Measurements from ENCODE around the gene LIMS1.
A peak's percentile ranks its signal among the peaks of the same experiment; 100 is the strongest.
"Not testable (repeated sequence)": the region's sequence is repeated elsewhere in the genome, so short reads cannot be mapped to it uniquely, and the experiment has no call there.

LIMS1 gene

DNA sequence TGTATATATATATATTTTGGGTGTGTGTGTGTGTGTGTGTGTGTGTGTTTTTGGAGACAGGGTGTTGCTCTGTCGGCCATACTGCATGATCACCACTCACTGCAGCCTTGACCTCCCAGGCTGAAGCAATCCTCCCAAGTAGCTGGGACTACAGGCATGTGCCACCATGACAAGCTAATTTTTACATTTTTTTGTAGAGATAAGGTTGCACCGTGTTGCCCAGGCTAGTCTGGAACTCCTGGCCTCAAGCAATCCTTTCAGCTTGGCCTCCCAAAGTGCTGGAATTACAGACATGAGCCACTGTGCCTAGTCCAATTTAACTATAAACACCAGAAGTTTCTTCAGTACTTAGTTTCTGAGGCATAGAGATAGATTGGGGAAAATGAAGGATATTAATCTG, 18.3 kb downstream of the LIMS1 start:
- no peak for DNase-seq
- Mint-ChIP-seq H3K4me3 (no peak overlapping the region), H3K9me3 (no peaks in the 10 kb centered on the region), H3K36me3 (ENCODE audit: low read depth) (peaks cover 12% of the 10 kb centered on the region), H3K27ac (peak overlapping the region; percentile 42), H3K27me3 (ENCODE audit: low read depth, poor library complexity) (peaks cover 3% of the 10 kb centered on the region), H3K4me1 (peaks cover 11% of the 10 kb centered on the region)
- TF ChIP-seq, protein P1, sequence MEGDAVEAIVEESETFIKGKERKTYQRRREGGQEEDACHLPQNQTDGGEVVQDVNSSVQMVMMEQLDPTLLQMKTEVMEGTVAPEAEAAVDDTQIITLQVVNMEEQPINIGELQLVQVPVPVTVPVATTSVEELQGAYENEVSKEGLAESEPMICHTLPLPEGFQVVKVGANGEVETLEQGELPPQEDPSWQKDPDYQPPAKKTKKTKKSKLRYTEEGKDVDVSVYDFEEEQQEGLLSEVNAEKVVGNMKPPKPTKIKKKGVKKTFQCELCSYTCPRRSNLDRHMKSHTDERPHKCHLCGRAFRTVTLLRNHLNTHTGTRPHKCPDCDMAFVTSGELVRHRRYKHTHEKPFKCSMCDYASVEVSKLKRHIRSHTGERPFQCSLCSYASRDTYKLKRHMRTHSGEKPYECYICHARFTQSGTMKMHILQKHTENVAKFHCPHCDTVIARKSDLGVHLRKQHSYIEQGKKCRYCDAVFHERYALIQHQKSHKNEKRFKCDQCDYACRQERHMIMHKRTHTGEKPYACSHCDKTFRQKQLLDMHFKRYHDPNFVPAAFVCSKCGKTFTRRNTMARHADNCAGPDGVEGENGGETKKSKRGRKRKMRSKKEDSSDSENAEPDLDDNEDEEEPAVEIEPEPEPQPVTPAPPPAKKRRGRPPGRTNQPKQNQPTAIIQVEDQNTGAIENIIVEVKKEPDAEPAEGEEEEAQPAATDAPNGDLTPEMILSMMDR (IDR thresholded peaks at IDR 0.05): no peak

- peak overlapping the region; percentile 68 for H3K27ac Mint-ChIP-seq
- peaks cover 11% of the 10 kb centered on the region for H3K4me1 Mint-ChIP-seq
- H3K4me3 Mint-ChIP-seq: no peak overlapping the region
- TF ChIP-seq, protein P1 (IDR thresholded peaks at IDR 0.05): no peak
- peaks cover 3% of the 10 kb centered on the region for H3K27me3 Mint-ChIP-seq (ENCODE audit: low read depth, poor library complexity)
- H3K9me3 Mint-ChIP-seq: no peaks in the 10 kb centered on the region
- H3K36me3 Mint-ChIP-seq (ENCODE audit: low read depth): peaks cover 12% of the 10 kb centered on the region
- no peak for DNase-seq
These were observed 19.1 kb downstream of the LIMS1 start for GRCh38 chr2:108553209-108553919.

DNA sequence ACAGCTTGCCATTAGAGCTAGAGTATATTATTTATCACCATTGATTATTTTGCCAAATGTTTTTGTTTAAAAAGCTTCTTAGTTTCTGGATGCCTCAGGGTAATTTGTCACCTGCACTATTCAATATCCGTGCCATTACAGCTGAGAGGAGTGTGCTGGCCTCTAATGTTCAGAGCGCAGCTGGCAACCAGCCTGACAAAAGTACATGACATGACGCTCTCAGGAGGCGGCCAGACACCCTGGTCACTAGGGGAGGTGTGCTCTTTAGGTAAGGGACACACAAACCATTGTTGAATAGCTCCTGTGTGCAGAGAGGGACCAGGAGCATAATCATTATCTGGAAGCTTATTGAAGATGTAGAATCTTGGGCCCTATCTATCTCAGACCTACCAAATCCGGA, 20.3 kb downstream of the LIMS1 start:
- H3K27me3 Mint-ChIP-seq (ENCODE audit: low read depth, poor library complexity): peaks cover 3% of the 10 kb centered on the region
- no peak overlapping the region for H3K27ac Mint-ChIP-seq
- TF ChIP-seq, protein P1 (IDR thresholded peaks at IDR 0.05): no peak

GRCh38 chr2:108555572-108555971, 21.3 kb downstream of the LIMS1 start:
- H3K9me3 Mint-ChIP-seq: no peaks in the 10 kb centered on the region
- peaks cover 3% of the 10 kb centered on the region for H3K27me3 Mint-ChIP-seq (ENCODE audit: low read depth, poor library complexity)
- peaks cover 21% of the 10 kb centered on the region for H3K4me1 Mint-ChIP-seq
- no peak overlapping the region for H3K4me3 Mint-ChIP-seq
- peaks cover 5% of the 10 kb centered on the region for H3K36me3 Mint-ChIP-seq (ENCODE audit: low read depth)
- no peak for DNase-seq
- TF ChIP-seq, protein P1 (IDR thresholded peaks at IDR 0.05): no peak
- H3K27ac Mint-ChIP-seq: no peak overlapping the region

More for the DNA sequence above, 20.3 kb downstream of the LIMS1 start:
- H3K4me3 Mint-ChIP-seq: no peak overlapping the region
- H3K36me3 Mint-ChIP-seq (ENCODE audit: low read depth): peaks cover 7% of the 10 kb centered on the region
- no peaks in the 10 kb centered on the region for H3K9me3 Mint-ChIP-seq
- peaks cover 11% of the 10 kb centered on the region for H3K4me1 Mint-ChIP-seq
- DNase-seq: no peak

- H3K27ac Mint-ChIP-seq: peak overlapping the region; percentile 58
- not testable (repeated sequence) for H3K36me3 Mint-ChIP-seq (ENCODE audit: low read depth); H3K27me3 Mint-ChIP-seq (ENCODE audit: low read depth, poor library complexity); H3K4me3 Mint-ChIP-seq; H3K9me3 Mint-ChIP-seq; DNase-seq
- H3K4me1 Mint-ChIP-seq: peaks cover 23% of the 10 kb centered on the region
These were observed 22.3 kb downstream of the LIMS1 start for GRCh38 chr2:108556581-108556980.

DNA sequence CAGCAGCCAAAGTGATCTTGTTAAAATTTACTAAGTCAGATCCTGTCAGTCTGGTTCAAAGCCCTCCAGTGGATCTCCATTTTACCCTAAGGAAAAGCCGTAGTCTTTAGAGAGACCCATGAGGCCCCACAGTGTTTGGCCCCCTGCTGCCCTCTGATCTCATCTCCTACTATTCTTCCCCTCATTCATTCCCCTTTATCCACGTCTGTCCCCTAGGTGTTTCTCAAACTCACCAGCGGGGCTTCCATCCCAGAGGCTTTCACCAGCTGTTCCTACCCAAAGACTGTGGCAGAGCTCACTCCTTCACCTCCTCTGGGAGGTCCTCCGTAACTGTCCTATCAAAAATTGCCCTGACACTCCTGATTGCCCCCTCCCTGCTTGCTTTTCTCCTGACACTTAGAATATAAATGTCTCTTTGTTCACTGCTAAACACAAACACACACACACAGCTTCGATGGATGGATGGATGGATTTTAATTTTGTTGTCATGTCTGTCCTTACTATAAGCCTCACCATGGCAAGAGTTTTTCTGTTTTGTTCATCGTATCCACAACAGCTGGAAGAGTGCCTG, 26.1 kb downstream of the LIMS1 start:
- Mint-ChIP-seq H3K27ac (peak overlapping the region; percentile 83), H3K27me3 (ENCODE audit: low read depth, poor library complexity) (no peaks in the 10 kb centered on the region), H3K4me1 (peaks cover 12% of the 10 kb centered on the region), H3K9me3 (peaks cover 18% of the 10 kb centered on the region), H3K36me3 (ENCODE audit: low read depth) (peaks cover 32% of the 10 kb centered on the region), H3K4me3 (no peak overlapping the region)
- TF ChIP-seq, protein P1 (IDR thresholded peaks at IDR 0.05): no peak
- no peak for DNase-seq

Measured in nephron progenitor cell (in vitro differentiated cells).